B cell (primary cell): ENCODE results near the gene ZNF695. TPM values are rescaled to one million over a fixed set of nuclear protein-coding genes. Genes with fewer than 3 reads are reported as not detected.

ENCODE experiments used
- ATAC-seq: fragments of 200-7000 bp; cut with Tn5 transposase; one replicate; pipeline ENCODE4 v1.10.0; 2021; ENCODE audit warnings: low read depth, mild to moderate bottlenecking, moderate number of reproducible peaks, moderate library complexity
- CTCF ChIA-PET: fragments of 350-600 bp; sonication (Branson Sonifier 250); formaldehyde crosslinking; loops from one replicate; lab custom pipeline; 2021; ENCODE audit warnings: antibody characterized with exemption, inconsistent platforms; lab: Charles Lee
- POLR2A ChIA-PET: fragments of 350-600 bp; sonication (Branson Sonifier 250); formaldehyde crosslinking; loops from one replicate; lab custom pipeline; 2021; ENCODE audit warnings: antibody characterized with exemption; lab: Charles Lee
- DNase-seq: peaks from one replicate; pipeline ENCODE4 v3.0.0; 2013
- H2AFZ ChIP-seq: 2 replicates; pipeline ENCODE4 v1.6.1; 2012; ENCODE audit warnings: mild to moderate bottlenecking, low read depth, low read length; ENCODE audit not compliant: insufficient read depth, poor library complexity, severe bottlenecking
- H3K27ac ChIP-seq, 2 donors: 1 replicate in 1 of 2; 2 replicates in 1 of 2; pipeline ENCODE4 v1.5.1; 2012 to 2013; ENCODE audit warnings: low read length in 2 of 2, mild to moderate bottlenecking in 2 of 2, moderate library complexity in 1 of 2
- H3K27me3 ChIP-seq, 4 experiments: fragments of 200-600 bp in 1 of 4; sonication (generic) in 1 of 4; replicated peaks in 1 of 4; 1 replicate in 2 of 4; 2 replicates in 2 of 4; pipeline versions ENCODE4 v1.6.1 to v1.7.0; 2013 to 2016; ENCODE audit warnings: low read length in 3 of 4, mild to moderate bottlenecking in 2 of 4, mixed read lengths in 1 of 4, moderate library complexity in 1 of 4; ENCODE audit not compliant: insufficient read depth in 4 of 4, control insufficient read depth in 3 of 4; ENCODE audit errors: control extremely low read depth in 1 of 4
- H3K36me3 ChIP-seq, 2 experiments: replicated peaks in 1 of 2; 1 replicate in 1 of 2; 2 replicates in 1 of 2; pipeline versions ENCODE4 v1.6.1 to v1.7.1; 2013; ENCODE audit warnings: low read length in 1 of 2; ENCODE audit not compliant: insufficient read depth in 2 of 2, control insufficient read depth in 1 of 2; ENCODE audit errors: control extremely low read depth in 1 of 2, extremely low read depth in 1 of 2
- H3K4me1 ChIP-seq, 2 donors: fragments of 200-600 bp in 1 of 2; sonication (generic) in 1 of 2; 1 replicate in 1 of 2; 2 replicates in 1 of 2; pipeline versions ENCODE4 v1.5.1 to v1.6.1; 2013 to 2017; ENCODE audit warnings: low read length in 2 of 2; ENCODE audit not compliant: control insufficient read depth in 2 of 2, insufficient read depth in 2 of 2
- H3K4me2 ChIP-seq: replicated peaks from 2 replicates; pipeline ENCODE3; 2012; ENCODE audit warnings: mild to moderate bottlenecking, low read depth, low read length; ENCODE audit not compliant: poor library complexity, severe bottlenecking
- H3K4me3 ChIP-seq, 5 experiments: fragments of 200-600 bp in 1 of 5; sonication (generic) in 1 of 5; 1 replicate in 3 of 5; 2 replicates in 2 of 5; pipeline versions ENCODE4 v1.5.1 to v1.7.0; 2011 to 2016; ENCODE audit warnings: low read length in 4 of 5, mild to moderate bottlenecking in 4 of 5, low read depth in 2 of 5, control low read depth in 1 of 5, moderate library complexity in 1 of 5; ENCODE audit not compliant: insufficient read depth in 1 of 5; ENCODE audit errors: control extremely low read depth in 1 of 5, extremely low read depth in 1 of 5
- H3K79me2 ChIP-seq: fragments of 200-600 bp; sonication (generic); one replicate; pipeline ENCODE4 v1.6.0; 2016; ENCODE audit warnings: low read length; ENCODE audit not compliant: control insufficient read depth, insufficient read depth
- H3K9ac ChIP-seq: fragments of 200-600 bp; sonication (generic); 2 replicates; pipeline ENCODE4 v1.6.1; 2017; ENCODE audit warnings: mild to moderate bottlenecking, low read length, moderate library complexity
- H3K9me3 ChIP-seq, 3 donors: one replicate each; pipeline versions ENCODE4 v1.6.1 to v1.7.1; 2013; ENCODE audit warnings: low read length in 2 of 3; ENCODE audit not compliant: control insufficient read depth in 2 of 3, insufficient read depth in 1 of 3; ENCODE audit errors: control extremely low read depth in 1 of 3
- H4K20me1 ChIP-seq: 2 replicates; pipeline ENCODE4 v1.6.0; 2012; ENCODE audit warnings: mild to moderate bottlenecking, low read length; ENCODE audit not compliant: insufficient read depth, control insufficient read depth, poor library complexity, severe bottlenecking
- H3K27ac Mint-ChIP-seq: one replicate; pipeline ENCODE4 v1.8.0; 2021; ENCODE audit warnings: mixed read lengths
- H3K27me3 Mint-ChIP-seq: one replicate; pipeline ENCODE4 v1.8.0; 2021; ENCODE audit warnings: mixed read lengths
- H3K4me1 Mint-ChIP-seq: one replicate; pipeline ENCODE4 v1.8.0; 2021; ENCODE audit warnings: mixed read lengths
- H3K4me3 Mint-ChIP-seq: one replicate; pipeline ENCODE4 v1.8.0; 2021; ENCODE audit warnings: mixed read lengths
- H3K9me3 Mint-ChIP-seq: one replicate; pipeline ENCODE4 v1.8.0; 2022; ENCODE audit warnings: mixed read lengths; ENCODE audit not compliant: insufficient read depth
- EZH2 ChIP-seq: IDR thresholded peaks from 2 replicates; pipeline ENCODE4 v1.6.1; 2012; ENCODE audit warnings: borderline replicate concordance, low read depth, mild to moderate bottlenecking, moderate library complexity, low read length; ENCODE audit not compliant: insufficient read depth, poor library complexity, severe bottlenecking
- WGBS: methylation state at CpG from one replicate; pipeline ENCODE4 v1.1.5; 2013; ENCODE audit warnings: missing lambda C conversion rate; ENCODE audit not compliant: insufficient coverage; 5-methylcytosine and 5-hydroxymethylcytosine counted together
- intact Hi-C: fragments of 100-400 bp; cut with micrococcal nuclease; formaldehyde crosslinking; loops from one replicate; pipeline ENCODE4 v1.10.0; 2022
- polyA plus RNA-seq: library from polyadenylated mRNA; depleted of rRNA; stranded (reverse); fragments of >200 nt; gene quantifications from 2 replicates; pipeline ENCODE4 v1.2.3, GENCODE V29; 2012
- total RNA-seq, 2 donors: library from RNA; stranded (reverse); fragments of 120-200 nt in 1 of 2; gene quantifications; 1 replicate in 1 of 2; 2 replicates in 1 of 2; pipeline versions ENCODE4 v1.2.3 to v1.2.4, GENCODE V29; 2013 to 2022
- TF ChIP-seq, protein P1 (sequence below): fragments of 200-600 bp; IDR thresholded peaks from one replicate; pipeline ENCODE4 v1.8.0; 2022; ENCODE audit warnings: antibody characterized with exemption, mild to moderate bottlenecking

ZNF695 gene
- total and polyA plus RNA-seq, 2 donors (not counting 1 experiment from before 2014, with no cell fraction given), result 0.44 TPM; not detected in 1

DNA sequence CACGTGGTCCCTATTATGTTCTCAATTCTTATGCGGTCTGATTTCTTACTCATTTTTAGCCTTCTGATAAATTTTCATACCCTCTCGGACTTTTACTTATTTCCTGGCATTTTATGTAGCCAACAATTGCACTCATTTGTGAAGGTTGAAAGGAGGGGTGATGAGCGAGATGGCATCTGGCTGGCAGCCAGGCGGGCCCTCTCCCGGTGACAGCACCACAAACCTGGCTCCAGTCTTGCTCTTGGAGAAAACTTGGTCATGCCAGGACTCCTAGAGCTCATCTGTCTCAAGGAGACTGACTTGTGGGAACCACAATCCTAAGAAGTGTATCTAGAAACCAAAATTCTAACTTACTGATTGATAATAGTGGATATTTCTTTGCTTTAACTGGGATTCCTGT is 61.5 kb downstream of the ZNF695 start:
- CTCF ChIA-PET, result no interaction called here
- Histone ChIP-seq H3K9me3 (no peaks in the 10 kb centered on the region), H3K27me3 (no peaks in the 10 kb centered on the region), H3K36me3 (no peaks in the 10 kb centered on the region), H3K4me3 (no peak overlapping the region), H3K79me2 (no peaks in the 10 kb centered on the region), H3K27ac (no peak overlapping the region), H3K4me1 (peaks cover 6 to 8% of the 10 kb centered on the region in 2 donors), H4K20me1 (no peaks in the 10 kb centered on the region), H3K4me2 (no peak overlapping the region), H2AFZ (no peak overlapping the region), H3K9ac (no peak overlapping the region)
- H3K9me3 Mint-ChIP-seq, result no peaks in the 10 kb centered on the region
- ATAC-seq, result no peak
- H3K4me1 Mint-ChIP-seq, result peaks cover 6% of the 10 kb centered on the region
- no peaks in the 10 kb centered on the region for H3K27me3 Mint-ChIP-seq
- H3K4me3 Mint-ChIP-seq, result no peak overlapping the region
- no peak for TF ChIP-seq EZH2
- TF ChIP-seq, protein P1, sequence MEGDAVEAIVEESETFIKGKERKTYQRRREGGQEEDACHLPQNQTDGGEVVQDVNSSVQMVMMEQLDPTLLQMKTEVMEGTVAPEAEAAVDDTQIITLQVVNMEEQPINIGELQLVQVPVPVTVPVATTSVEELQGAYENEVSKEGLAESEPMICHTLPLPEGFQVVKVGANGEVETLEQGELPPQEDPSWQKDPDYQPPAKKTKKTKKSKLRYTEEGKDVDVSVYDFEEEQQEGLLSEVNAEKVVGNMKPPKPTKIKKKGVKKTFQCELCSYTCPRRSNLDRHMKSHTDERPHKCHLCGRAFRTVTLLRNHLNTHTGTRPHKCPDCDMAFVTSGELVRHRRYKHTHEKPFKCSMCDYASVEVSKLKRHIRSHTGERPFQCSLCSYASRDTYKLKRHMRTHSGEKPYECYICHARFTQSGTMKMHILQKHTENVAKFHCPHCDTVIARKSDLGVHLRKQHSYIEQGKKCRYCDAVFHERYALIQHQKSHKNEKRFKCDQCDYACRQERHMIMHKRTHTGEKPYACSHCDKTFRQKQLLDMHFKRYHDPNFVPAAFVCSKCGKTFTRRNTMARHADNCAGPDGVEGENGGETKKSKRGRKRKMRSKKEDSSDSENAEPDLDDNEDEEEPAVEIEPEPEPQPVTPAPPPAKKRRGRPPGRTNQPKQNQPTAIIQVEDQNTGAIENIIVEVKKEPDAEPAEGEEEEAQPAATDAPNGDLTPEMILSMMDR, result no peak
- POLR2A ChIA-PET, result no interaction called here
- intact Hi-C loops, result no loop called here
- H3K27ac Mint-ChIP-seq, result no peak overlapping the region
- no peak for DNase-seq
- 90% methylated on average over 4 of the region's 6 CpGs for WGBS

Other genes with a start within 250 kb of the ZNF695 start
- gene AHCTF1, start 76.1 kb downstream of the ZNF695 start, total RNA-seq, result 34.8 and 43.1 TPM in 2 replicates
- 8.6 and 16.9 TPM in 2 replicates for gene AHCTF1, start 76.1 kb downstream of the ZNF695 start, polyA plus RNA-seq
- 4.4 and 4.6 TPM in 2 replicates for gene ZNF670, start 70.8 kb upstream of the ZNF695 start, total RNA-seq
- 0.65 and 0.86 TPM in 2 replicates for gene ZNF670, start 70.8 kb upstream of the ZNF695 start, polyA plus RNA-seq
- gene ZNF669, start 96.3 kb upstream of the ZNF695 start, total RNA-seq, result 20.8 and 21.3 TPM in 2 replicates
- gene ZNF669, start 96.3 kb upstream of the ZNF695 start, polyA plus RNA-seq, result 16.3 and 23.5 TPM in 2 replicates
- gene ZNF124, start 164.0 kb upstream of the ZNF695 start, total RNA-seq, result 23.8 and 24.2 TPM in 2 replicates
- 4.7 and 5.0 TPM in 2 replicates for gene ZNF124, start 164.0 kb upstream of the ZNF695 start, polyA plus RNA-seq
- gene VN1R5, start 248.0 kb upstream of the ZNF695 start, total RNA-seq, result not detected in 2 replicates
- gene VN1R5, start 248.0 kb upstream of the ZNF695 start, polyA plus RNA-seq, result not detected in 2 replicates